Ascending aorta (tissue), 2 donors: ENCODE data around the gene PLPP1. TPM values are rescaled to one million over a fixed set of nuclear protein-coding genes. Genes with fewer than 3 reads are reported as not detected.

Source experiments
- DNase-seq, 2 donors: peaks; one replicate each; pipeline ENCODE4 v3.0.0-alpha.2; 2019; ENCODE audit warnings: low spot score in 2 of 2
- H3K27ac ChIP-seq, 2 donors: fragments of 200-600 bp; sonication (generic); one replicate each; pipeline ENCODE4 v1.5.1; 2016 to 2017; ENCODE audit warnings: mild to moderate bottlenecking in 1 of 2
- H3K27me3 ChIP-seq: fragments of 200-600 bp; sonication (generic); one replicate; pipeline ENCODE4 v1.5.1; 2017
- H3K36me3 ChIP-seq, 2 donors: fragments of 200-600 bp; sonication (generic); one replicate each; pipeline ENCODE4 v1.5.1; 2016
- H3K4me1 ChIP-seq, 2 donors: fragments of 200-600 bp; sonication (generic); one replicate each; pipeline ENCODE4 v1.5.1; 2016 to 2017; ENCODE audit warnings: mild to moderate bottlenecking in 1 of 2
- H3K4me3 ChIP-seq, 2 donors: fragments of 200-600 bp; sonication (generic); one replicate each; pipeline ENCODE4 v1.5.1; 2016 to 2017; ENCODE audit warnings: mild to moderate bottlenecking in 1 of 2
- H3K9me3 ChIP-seq, 2 donors: fragments of 200-600 bp; sonication (generic); one replicate each; pipeline ENCODE4 v1.5.1; 2016
- intact Hi-C: fragments of 100-400 bp; cut with DNase I; formaldehyde crosslinking; loops from one replicate; pipeline ENCODE4 v1.15.1; 2023
- total RNA-seq: library from RNA; depleted of rRNA; stranded (reverse); fragments of >200 nt; gene quantifications from one replicate; pipeline ENCODE4 v1.1.0, GENCODE V29; 2016
- TF ChIP-seq, protein P1 (sequence below), 3 experiments: fragments of 200-600 bp in 2 of 3; fragments of 450-650 bp in 1 of 3; sonication (generic) in 2 of 3; IDR thresholded peaks; one replicate each; pipeline ENCODE4 v1.5.1; 2016 to 2019; ENCODE audit warnings: antibody characterized with exemption in 3 of 3, mild to moderate bottlenecking in 1 of 3, moderate library complexity in 1 of 3

Gene PLPP1
- total RNA-seq, 1 donor from 2014 or later, result 1,314 TPM

DNA sequence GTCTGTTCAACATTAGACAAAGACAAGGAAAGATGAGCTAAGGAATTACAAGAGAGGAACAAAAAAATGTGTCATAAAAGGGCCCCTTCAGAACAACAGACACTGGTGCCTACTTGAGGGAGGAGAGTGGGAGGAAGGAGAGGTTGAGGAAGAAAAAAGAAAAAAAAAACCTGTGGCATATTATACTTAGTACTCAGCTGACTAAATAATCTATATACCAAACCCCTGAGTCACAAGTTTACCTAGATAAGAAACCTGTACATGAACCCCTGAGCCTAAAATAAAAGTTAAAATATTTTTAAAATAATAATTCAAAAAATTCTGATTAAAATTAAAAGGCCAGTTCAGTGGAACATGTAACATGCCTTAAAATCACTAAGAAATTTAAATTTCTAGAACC lies 119.7 kb downstream of the PLPP1 start:
- Histone ChIP-seq H3K27ac (peak overlapping the region; percentile 14 to 52), H3K4me1 (peaks cover 2 to 7% of the 10 kb centered on the region in 2 donors), H3K9me3 (no peaks in the 10 kb centered on the region), H3K27me3 (no peaks in the 10 kb centered on the region), H3K4me3 (no peak overlapping the region), H3K36me3 (peaks cover 8 to 12% of the 10 kb centered on the region in 2 donors)
- intact Hi-C loops, result no loop called here
- DNase-seq, result no peak
- TF ChIP-seq, protein P1, sequence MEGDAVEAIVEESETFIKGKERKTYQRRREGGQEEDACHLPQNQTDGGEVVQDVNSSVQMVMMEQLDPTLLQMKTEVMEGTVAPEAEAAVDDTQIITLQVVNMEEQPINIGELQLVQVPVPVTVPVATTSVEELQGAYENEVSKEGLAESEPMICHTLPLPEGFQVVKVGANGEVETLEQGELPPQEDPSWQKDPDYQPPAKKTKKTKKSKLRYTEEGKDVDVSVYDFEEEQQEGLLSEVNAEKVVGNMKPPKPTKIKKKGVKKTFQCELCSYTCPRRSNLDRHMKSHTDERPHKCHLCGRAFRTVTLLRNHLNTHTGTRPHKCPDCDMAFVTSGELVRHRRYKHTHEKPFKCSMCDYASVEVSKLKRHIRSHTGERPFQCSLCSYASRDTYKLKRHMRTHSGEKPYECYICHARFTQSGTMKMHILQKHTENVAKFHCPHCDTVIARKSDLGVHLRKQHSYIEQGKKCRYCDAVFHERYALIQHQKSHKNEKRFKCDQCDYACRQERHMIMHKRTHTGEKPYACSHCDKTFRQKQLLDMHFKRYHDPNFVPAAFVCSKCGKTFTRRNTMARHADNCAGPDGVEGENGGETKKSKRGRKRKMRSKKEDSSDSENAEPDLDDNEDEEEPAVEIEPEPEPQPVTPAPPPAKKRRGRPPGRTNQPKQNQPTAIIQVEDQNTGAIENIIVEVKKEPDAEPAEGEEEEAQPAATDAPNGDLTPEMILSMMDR (IDR thresholded peaks at IDR 0.05), result no peak

DNA sequence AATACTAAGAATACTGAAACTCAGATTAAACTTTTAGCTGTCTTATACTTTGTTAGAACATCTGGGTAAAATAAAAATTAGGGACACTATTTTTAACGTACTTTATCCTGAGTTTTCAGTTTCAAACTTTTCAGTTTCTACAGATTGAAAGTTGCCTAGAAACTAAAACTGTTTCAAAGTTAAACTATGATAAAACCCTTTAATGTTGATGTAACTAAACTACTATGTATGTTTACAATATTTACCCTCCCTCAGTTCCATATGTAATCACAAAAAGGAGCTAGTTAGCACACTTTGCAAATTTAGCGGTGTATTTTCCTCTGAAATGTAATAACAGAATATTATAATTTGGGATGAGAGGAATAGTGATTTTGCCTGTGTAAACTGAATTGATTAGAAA lies 121.1 kb downstream of the PLPP1 start:
- no peaks in the 10 kb centered on the region for H3K9me3 ChIP-seq
- H3K4me3 ChIP-seq, result no peak overlapping the region
- H3K4me1 ChIP-seq, result peaks cover 0 to 1% of the 10 kb centered on the region in 2 donors
- DNase-seq, result no peak
- TF ChIP-seq, protein P1 (IDR thresholded peaks at IDR 0.05), result no peak
- intact Hi-C loops, result no loop called here
- peaks cover 8 to 12% of the 10 kb centered on the region in 2 donors for H3K36me3 ChIP-seq
- no peak overlapping the region for H3K27ac ChIP-seq
- no peaks in the 10 kb centered on the region for H3K27me3 ChIP-seq

DNA sequence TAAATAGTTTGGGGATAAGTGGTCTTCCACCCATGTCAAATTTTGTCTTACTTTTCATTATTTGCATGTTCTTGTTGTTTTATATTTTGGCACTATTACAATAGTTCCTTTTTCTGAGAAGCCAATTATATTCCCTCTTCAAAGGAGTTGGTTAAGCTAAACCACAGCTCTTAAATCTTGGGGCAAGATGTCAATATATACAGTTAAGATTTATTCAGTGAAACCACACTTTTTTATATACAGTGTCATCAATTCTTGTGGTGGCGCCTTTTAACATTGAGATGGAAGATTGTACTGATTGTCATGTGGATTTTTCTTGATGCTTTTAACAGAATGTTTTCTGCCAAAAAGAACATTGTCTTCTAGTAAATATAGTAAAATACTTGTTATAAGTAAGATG lies 122.9 kb downstream of the PLPP1 start:
- peaks cover 8% of the 10 kb centered on the region in 2 donors for H3K36me3 ChIP-seq
- H3K27me3 ChIP-seq, result no peaks in the 10 kb centered on the region
- TF ChIP-seq, protein P1 (IDR thresholded peaks at IDR 0.05), result no peak
- no peak for DNase-seq
- H3K4me1 ChIP-seq, result no peaks in the 10 kb centered on the region
- no peak overlapping the region for H3K4me3 ChIP-seq
- no peak overlapping the region for H3K27ac ChIP-seq
- intact Hi-C loops, result no loop called here
- H3K9me3 ChIP-seq, result no peaks in the 10 kb centered on the region

DNA sequence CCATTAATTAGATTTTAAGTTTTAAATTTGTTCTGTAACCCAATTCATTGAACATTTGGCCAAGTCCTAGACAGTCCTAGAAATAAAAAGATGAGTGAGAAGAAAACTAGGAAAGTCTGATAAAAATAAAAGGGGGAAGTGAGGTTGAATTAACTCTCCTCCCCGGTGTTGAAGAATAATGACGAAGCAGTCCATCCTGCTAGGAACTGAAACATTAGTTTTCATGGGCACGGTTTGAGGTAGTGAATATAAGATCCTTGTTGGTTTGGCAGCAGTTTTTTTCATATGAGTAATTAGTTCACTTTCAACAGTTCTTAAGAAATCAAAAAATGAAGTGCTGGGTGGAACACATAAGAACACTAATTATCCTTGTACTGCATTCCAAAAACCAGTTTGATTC lies 123.9 kb downstream of the PLPP1 start:
- no peaks in the 10 kb centered on the region for H3K27me3 ChIP-seq
- H3K4me3 ChIP-seq, result no peak overlapping the region
- intact Hi-C loops, result no loop called here
- no peak overlapping the region for H3K27ac ChIP-seq
- no peak for DNase-seq
- TF ChIP-seq, protein P1 (IDR thresholded peaks at IDR 0.05), result no peak
- peaks cover 8 to 13% of the 10 kb centered on the region in 2 donors for H3K36me3 ChIP-seq
- no peaks in the 10 kb centered on the region for H3K4me1 ChIP-seq
- no peaks in the 10 kb centered on the region for H3K9me3 ChIP-seq

- no peak overlapping the region for H3K4me3 ChIP-seq
- H3K27me3 ChIP-seq, result no peaks in the 10 kb centered on the region
- TF ChIP-seq, protein P1 (IDR thresholded peaks at IDR 0.05), result no peak
- intact Hi-C loops, result no loop called here
- H3K36me3 ChIP-seq, result peaks cover 6 to 19% of the 10 kb centered on the region in 2 donors
- DNase-seq, result no peak
- H3K9me3 ChIP-seq, result no peaks in the 10 kb centered on the region
- no peak overlapping the region for H3K27ac ChIP-seq
- no peaks in the 10 kb centered on the region for H3K4me1 ChIP-seq
These were observed 125.0 kb downstream of the PLPP1 start for GRCh38 chr5:55409775-55410174.

DNA sequence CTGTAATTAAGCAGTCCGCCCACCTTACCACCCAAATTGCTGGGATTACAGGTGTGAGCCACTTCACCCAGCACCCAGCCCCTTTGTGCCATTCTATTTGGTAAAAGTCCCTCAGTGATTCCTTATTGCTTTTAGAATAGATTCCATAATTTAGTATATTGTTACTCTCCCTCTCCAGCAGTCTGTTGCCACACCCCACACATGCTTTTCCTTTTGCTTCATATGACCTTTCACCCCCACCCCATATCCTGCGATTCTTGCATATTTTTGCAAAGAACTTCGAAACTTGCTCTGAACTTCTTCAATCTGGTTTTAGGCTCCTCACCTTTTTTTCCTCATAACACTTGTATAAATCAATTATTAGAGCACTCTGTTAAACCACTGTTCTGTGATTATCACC lies 126.8 kb downstream of the PLPP1 start:
- no peaks in the 10 kb centered on the region for H3K27me3 ChIP-seq
- DNase-seq, result no peak
- no peak overlapping the region for H3K4me3 ChIP-seq
- TF ChIP-seq, protein P1 (IDR thresholded peaks at IDR 0.05), result no peak
- intact Hi-C loops, result loop anchor here (1.0 kb wide), 1 partner anchor 283 kb away; no protein-coding TSS in a partner anchor
- no peaks in the 10 kb centered on the region for H3K4me1 ChIP-seq
- H3K36me3 ChIP-seq, result peaks cover 3 to 20% of the 10 kb centered on the region in 2 donors
- H3K9me3 ChIP-seq, result no peaks in the 10 kb centered on the region
- H3K27ac ChIP-seq, result no peak overlapping the region
